Parathyroid adenoma (tissue), 2 donors: ENCODE results near the gene SSX2IP.

Experiments used
- H2AFZ ChIP-seq: fragments of 300-600 bp; sonication (generic); one replicate; pipeline ENCODE4 v1.7.0; 2017; ENCODE audit warnings: antibody characterized with exemption, mild to moderate bottlenecking
- H3K27ac ChIP-seq: fragments of 300-600 bp; sonication (generic); one replicate; pipeline ENCODE4 v1.7.0; 2017
- H3K27me3 ChIP-seq: fragments of 300-600 bp; sonication (generic); one replicate; pipeline ENCODE4 v1.7.0; 2017; ENCODE audit warnings: low read length; ENCODE audit not compliant: control insufficient read depth, insufficient read depth
- H3K36me3 ChIP-seq: fragments of 300-600 bp; sonication (generic); one replicate; pipeline ENCODE4 v1.7.0; 2017; ENCODE audit warnings: low read length; ENCODE audit not compliant: control insufficient read depth, insufficient read depth
- H3K4me1 ChIP-seq: fragments of 300-600 bp; sonication (generic); one replicate; pipeline ENCODE4 v1.7.0; 2017; ENCODE audit warnings: control low read depth
- H3K4me2 ChIP-seq: fragments of 300-600 bp; sonication (generic); one replicate; pipeline ENCODE4 v1.7.0; 2017; ENCODE audit warnings: low read length
- H3K4me3 ChIP-seq: fragments of 300-600 bp; sonication (generic); one replicate; pipeline ENCODE4 v1.7.0; 2017; ENCODE audit warnings: low read depth, low read length
- H3K79me2 ChIP-seq: fragments of 300-600 bp; sonication (generic); one replicate; pipeline ENCODE4 v1.7.0; 2017; ENCODE audit warnings: control low read depth
- H3K9ac ChIP-seq: fragments of 300-600 bp; sonication (generic); one replicate; pipeline ENCODE4 v1.7.0; 2017; ENCODE audit warnings: mild to moderate bottlenecking
- H3K9me3 ChIP-seq: fragments of 300-600 bp; sonication (generic); one replicate; pipeline ENCODE4 v1.7.0; 2017; ENCODE audit warnings: low read length; ENCODE audit not compliant: control insufficient read depth
- CTCF ChIP-seq: fragments of 300-600 bp; sonication (generic); IDR thresholded peaks from one replicate; pipeline ENCODE4 v1.7.0; 2017; ENCODE audit warnings: antibody characterized with exemption, mild to moderate bottlenecking
- donor health status: primary hyperparathyroidism.

SSX2IP gene

GRCh38 chr1:84704872-84705417, 14.7 kb upstream of the SSX2IP start:
- no peak for TF ChIP-seq CTCF
- Histone ChIP-seq H3K27ac (no peak overlapping the region), H3K4me1 (no peaks in the 10 kb centered on the region), H3K4me2 (no peak overlapping the region), H3K9ac (no peak overlapping the region), H3K36me3 (no peaks in the 10 kb centered on the region), H3K27me3 (no peaks in the 10 kb centered on the region), H2AFZ (no peak overlapping the region), H3K4me3 (no peak overlapping the region), H3K9me3 (no peaks in the 10 kb centered on the region), H3K79me2 (no peaks in the 10 kb centered on the region)

DNA sequence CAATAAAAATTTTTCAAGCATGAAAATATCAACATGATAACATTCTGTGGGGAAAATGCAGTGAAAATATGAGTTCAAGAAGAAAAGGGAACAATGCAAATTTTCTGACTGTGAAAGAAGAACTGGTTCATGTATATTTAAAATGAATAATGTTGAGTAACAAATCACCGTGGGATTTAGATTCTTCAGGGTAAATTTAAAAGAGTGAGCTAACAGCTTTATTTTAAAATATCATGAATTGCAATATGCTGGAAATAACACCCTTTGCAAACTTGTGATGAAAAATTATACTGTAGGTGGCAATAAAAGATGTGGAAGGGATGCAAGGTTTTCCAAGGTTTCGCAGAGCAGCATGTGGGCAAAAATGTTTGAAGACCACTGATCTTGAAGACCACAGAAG, 13.2 kb upstream of the SSX2IP start:
- TF ChIP-seq CTCF: no peak
- H3K36me3 ChIP-seq: no peaks in the 10 kb centered on the region
- H3K27ac ChIP-seq: no peak overlapping the region
- H3K4me2 ChIP-seq: no peak overlapping the region
- H3K27me3 ChIP-seq: no peaks in the 10 kb centered on the region
- H3K79me2 ChIP-seq: no peaks in the 10 kb centered on the region
- no peak overlapping the region for H3K9ac ChIP-seq
- H3K9me3 ChIP-seq: no peaks in the 10 kb centered on the region
- H3K4me3 ChIP-seq: no peak overlapping the region
- H2AFZ ChIP-seq: no peak overlapping the region
- H3K4me1 ChIP-seq: no peaks in the 10 kb centered on the region

GRCh38 chr1:84702143-84702542, 11.9 kb upstream of the SSX2IP start:
- no peak overlapping the region for H3K9ac ChIP-seq
- no peak overlapping the region for H3K4me2 ChIP-seq
- no peaks in the 10 kb centered on the region for H3K4me1 ChIP-seq
- H2AFZ ChIP-seq: no peak overlapping the region
- no peaks in the 10 kb centered on the region for H3K27me3 ChIP-seq
- no peak overlapping the region for H3K4me3 ChIP-seq
- no peak for TF ChIP-seq CTCF
- no peaks in the 10 kb centered on the region for H3K79me2 ChIP-seq
- no peak overlapping the region for H3K27ac ChIP-seq
- no peaks in the 10 kb centered on the region for H3K36me3 ChIP-seq
- H3K9me3 ChIP-seq: no peaks in the 10 kb centered on the region

DNA sequence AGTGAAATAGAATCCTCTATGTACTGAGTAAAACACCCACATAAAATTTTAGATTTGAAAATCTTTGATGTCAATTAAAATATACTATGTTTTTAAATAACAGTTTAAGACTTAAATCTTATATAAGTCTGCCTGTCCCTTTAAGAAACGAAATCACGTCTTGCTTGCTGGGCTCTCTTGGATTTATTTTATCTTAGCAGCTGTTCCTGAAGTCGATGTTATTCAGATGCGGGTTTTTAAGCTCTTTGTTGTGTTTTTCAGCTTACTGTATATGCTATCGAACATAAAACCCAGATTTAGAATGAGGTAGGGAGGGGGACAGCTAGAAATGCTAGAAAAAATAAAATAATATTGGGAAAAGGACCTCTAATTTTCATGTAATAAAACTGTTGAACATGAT, 11.1 kb upstream of the SSX2IP start:
- Histone ChIP-seq H3K4me1 (no peaks in the 10 kb centered on the region), H2AFZ (no peak overlapping the region), H3K4me3 (no peak overlapping the region), H3K27ac (no peak overlapping the region), H3K9me3 (no peaks in the 10 kb centered on the region), H3K9ac (no peak overlapping the region), H3K36me3 (no peaks in the 10 kb centered on the region), H3K79me2 (no peaks in the 10 kb centered on the region), H3K27me3 (no peaks in the 10 kb centered on the region), H3K4me2 (no peak overlapping the region)
- TF ChIP-seq CTCF: no peak

GRCh38 chr1:84700070-84700469, 9.8 kb upstream of the SSX2IP start:
- no peaks in the 10 kb centered on the region for H3K27me3 ChIP-seq
- no peak for TF ChIP-seq CTCF
- H3K4me2 ChIP-seq: no peak overlapping the region
- no peaks in the 10 kb centered on the region for H3K36me3 ChIP-seq
- H3K4me1 ChIP-seq: no peaks in the 10 kb centered on the region
- H3K4me3 ChIP-seq: no peak overlapping the region
- no peak overlapping the region for H3K27ac ChIP-seq
- H3K9me3 ChIP-seq: no peaks in the 10 kb centered on the region
- H2AFZ ChIP-seq: no peak overlapping the region
- H3K9ac ChIP-seq: no peak overlapping the region
- H3K79me2 ChIP-seq: no peaks in the 10 kb centered on the region
